Brain microvascular endothelial cell (primary cell): Measurements from ENCODE around the gene PLEKHA8.
"Not testable (repeated sequence)": the region's sequence is repeated elsewhere in the genome, so short reads cannot be mapped to it uniquely, and the experiment has no call there.

ENCODE experiments used
- DNase-seq: peaks from one replicate; pipeline ENCODE4 v3.0.0-alpha.2; 2020
- H3K27ac ChIP-seq: fragments of 250-450 bp; sonication (Bioruptor Pico); 2 replicates; pipeline ENCODE4 v1.5.1; 2020; ENCODE audit warnings: mild to moderate bottlenecking, moderate library complexity
- H3K27me3 ChIP-seq: fragments of 250-450 bp; sonication (Bioruptor Pico); replicated peaks from 2 replicates; pipeline ENCODE4 v1.5.1; 2020; ENCODE audit warnings: mild to moderate bottlenecking
- H3K36me3 ChIP-seq: fragments of 250-450 bp; sonication (Bioruptor Pico); replicated peaks from 2 replicates; pipeline ENCODE4 v1.5.1; 2020; ENCODE audit warnings: mild to moderate bottlenecking
- H3K4me3 ChIP-seq: 2 replicates; pipeline ENCODE4 v1.5.1; 2011; ENCODE audit warnings: low read depth, mild to moderate bottlenecking, control low read depth, low read length, moderate library complexity
- CTCF ChIP-seq: IDR thresholded peaks from 2 replicates; pipeline ENCODE4 v1.5.1; 2011; ENCODE audit warnings: low read depth, mild to moderate bottlenecking, moderate library complexity, low read length, control low read depth, inconsistent platforms; ENCODE audit errors: missing control alignments
- in situ Hi-C: cut with HindIII; loops from 2 replicates; pipeline ENCODE4 v1.10.0; 2017; ENCODE audit warnings: low sequenced_read_pairs, low pct_ligation_motif_present

Gene PLEKHA8

GRCh38 chr7:30091491-30091912 is 63.3 kb downstream of the PLEKHA8 start:
- no peaks in the 10 kb centered on the region for H3K27me3 ChIP-seq
- in situ Hi-C loops, result no loop called here
- H3K4me3 ChIP-seq, result no peak overlapping the region
- TF ChIP-seq CTCF, result no peak
- no peak overlapping the region for H3K27ac ChIP-seq
- DNase-seq, result no peak
- no peaks in the 10 kb centered on the region for H3K36me3 ChIP-seq

- DNase-seq, result no peak
- no peaks in the 10 kb centered on the region for H3K27me3 ChIP-seq
- in situ Hi-C loops, result no loop called here
- no peaks in the 10 kb centered on the region for H3K36me3 ChIP-seq
- no peak overlapping the region for H3K4me3 ChIP-seq
- no peak overlapping the region for H3K27ac ChIP-seq
- TF ChIP-seq CTCF, result no peak
Measured at GRCh38 chr7:30091987-30092386, 63.8 kb downstream of the PLEKHA8 start.

DNA sequence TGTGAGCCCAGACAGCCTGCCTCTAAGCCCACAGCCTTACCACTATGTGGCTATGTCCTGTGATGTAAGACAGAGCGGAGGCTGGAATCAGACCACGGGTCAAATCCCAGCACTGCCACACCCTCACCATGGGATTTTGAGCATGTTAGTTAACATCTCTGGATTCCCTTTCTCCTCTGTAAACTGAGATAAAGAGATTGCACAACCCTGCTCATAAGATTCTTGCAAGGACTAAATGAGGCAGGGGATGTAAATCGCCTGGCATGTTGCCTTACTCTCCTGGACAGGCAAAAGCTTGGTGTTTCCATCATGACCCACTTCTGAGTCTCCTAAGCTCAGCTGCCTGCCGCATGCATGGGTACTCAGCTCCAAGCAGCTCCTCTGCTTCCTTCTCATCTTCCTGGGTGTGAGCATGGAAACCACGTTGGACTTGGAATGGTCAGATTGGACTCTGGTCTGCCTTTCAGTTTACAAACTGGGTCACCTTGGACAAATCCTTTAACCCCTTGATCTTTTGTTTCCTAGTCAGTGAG is 65.3 kb downstream of the PLEKHA8 start:
- in situ Hi-C loops, result no loop called here
- no peak for TF ChIP-seq CTCF
- no peak overlapping the region for H3K4me3 ChIP-seq
- no peak overlapping the region for H3K27ac ChIP-seq
- H3K27me3 ChIP-seq, result no peaks in the 10 kb centered on the region
- H3K36me3 ChIP-seq, result no peaks in the 10 kb centered on the region
- no peak for DNase-seq

DNA sequence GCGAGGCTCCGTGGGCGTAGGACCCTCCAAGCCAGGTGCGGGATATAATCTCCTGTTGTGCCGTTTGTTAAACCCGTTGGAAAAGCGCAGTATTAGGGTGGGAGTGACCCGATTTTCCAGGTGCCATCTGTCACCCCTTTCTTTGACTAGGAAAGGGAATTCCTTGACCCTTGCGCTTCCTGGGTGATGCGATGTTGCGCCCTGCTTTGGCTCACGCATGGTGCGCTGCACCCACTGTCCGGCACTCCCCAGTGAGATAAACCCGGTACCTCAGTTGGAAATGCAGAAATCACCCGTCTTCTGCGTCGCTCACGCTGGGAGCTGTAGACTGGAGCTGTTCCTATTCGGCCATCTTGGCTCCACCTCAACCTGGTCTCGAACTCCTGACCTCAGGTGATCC is 70.4 kb downstream of the PLEKHA8 start:
- H3K27me3 ChIP-seq, in situ Hi-C loops, DNase-seq, H3K4me3 ChIP-seq, H3K27ac ChIP-seq, H3K36me3 ChIP-seq: not testable (repeated sequence)

DNA sequence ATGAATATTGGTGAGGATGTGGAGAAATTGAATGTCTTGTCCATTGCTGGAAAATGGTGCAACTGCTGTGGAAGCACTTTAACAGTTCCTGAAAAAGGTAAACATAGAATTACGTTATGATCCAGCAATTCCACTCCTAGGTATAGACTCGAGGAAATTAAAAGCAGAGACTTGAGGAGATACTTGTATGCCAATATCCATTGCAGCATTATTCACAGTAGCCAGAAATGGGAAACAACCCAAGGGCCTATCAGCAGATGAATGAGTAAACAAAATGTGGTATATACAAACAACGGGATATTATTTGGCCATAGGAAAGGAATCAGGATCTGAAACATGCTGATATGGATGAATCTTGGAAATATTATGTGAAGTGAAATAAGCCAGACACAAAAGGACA is 74.1 kb downstream of the PLEKHA8 start:
- no peaks in the 10 kb centered on the region for H3K27me3 ChIP-seq
- no peak for TF ChIP-seq CTCF
- no peak overlapping the region for H3K27ac ChIP-seq
- no peak overlapping the region for H3K4me3 ChIP-seq
- DNase-seq, result no peak
- in situ Hi-C loops, result no loop called here
- H3K36me3 ChIP-seq, result no peaks in the 10 kb centered on the region

DNA sequence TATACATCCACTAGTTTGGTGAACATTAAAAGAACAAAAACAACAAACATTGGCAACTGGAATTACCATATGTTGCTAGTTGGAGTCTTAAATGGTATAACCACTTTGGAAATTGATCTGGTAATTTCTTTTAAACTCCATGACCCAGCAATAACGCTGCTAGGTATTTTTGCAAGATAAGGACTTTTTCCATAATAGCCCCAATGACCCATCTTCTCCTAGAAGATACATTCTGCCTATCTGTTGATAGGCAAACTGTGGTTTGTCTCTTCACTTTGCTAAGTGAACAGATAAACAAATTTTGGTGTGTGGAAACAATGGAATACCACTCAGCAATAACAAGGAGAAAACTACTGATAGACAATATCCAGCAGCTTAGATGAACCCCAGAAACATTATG is 75.9 kb downstream of the PLEKHA8 start:
- in situ Hi-C loops, result no loop called here
- no peak for DNase-seq
- Histone ChIP-seq H3K27me3 (no peaks in the 10 kb centered on the region), H3K4me3 (no peak overlapping the region), H3K36me3 (no peaks in the 10 kb centered on the region), H3K27ac (no peak overlapping the region)
- no peak for TF ChIP-seq CTCF
